Heart left ventricle (tissue), 16 donors: ENCODE results near the gene ACSL6. TPM values are rescaled to one million over a fixed set of nuclear protein-coding genes. Genes with fewer than 3 reads are reported as not detected.

ENCODE experiments used
- ATAC-seq, 4 donors: fragments of 200-7000 bp; cut with Tn5 transposase; one replicate each; pipeline ENCODE4 v1.9.1; 2020 to 2022; ENCODE audit warnings: moderate library complexity in 4 of 4, mild to moderate bottlenecking in 3 of 4, moderate number of reproducible peaks in 1 of 4
- DNase-seq, 5 donors: peaks; one replicate each; pipeline ENCODE4 v3.0.0-alpha.2; 2020
- H3K27ac ChIP-seq, 12 donors: fragments of 200-600 bp; sonication (generic) in 4 of 12; one replicate each; pipeline versions ENCODE4 v1.5.0 to v1.8.0; 2016 to 2022; ENCODE audit warnings: mild to moderate bottlenecking in 2 of 12
- H3K27me3 ChIP-seq, 9 donors: fragments of 200-600 bp; sonication (generic) in 2 of 9; one replicate each; pipeline versions ENCODE4 v1.5.1 to v1.8.0; 2016 to 2022; ENCODE audit warnings: mild to moderate bottlenecking in 3 of 9
- H3K36me3 ChIP-seq, 9 donors: fragments of 200-600 bp; sonication (generic) in 2 of 9; one replicate each; pipeline versions ENCODE4 v1.5.0 to v1.8.0; 2018 to 2022; ENCODE audit warnings: mild to moderate bottlenecking in 2 of 9
- H3K4me1 ChIP-seq, 12 donors: fragments of 200-600 bp; sonication (generic) in 4 of 12; one replicate each; pipeline versions ENCODE4 v1.5.0 to v1.8.0; 2016 to 2022; ENCODE audit warnings: mild to moderate bottlenecking in 3 of 12
- H3K4me3 ChIP-seq, 12 donors: fragments of 200-600 bp; sonication (generic) in 4 of 12; one replicate each; pipeline versions ENCODE4 v1.5.0 to v1.8.0; 2017 to 2022; ENCODE audit warnings: mild to moderate bottlenecking in 9 of 12, moderate library complexity in 4 of 12
- H3K9me3 ChIP-seq, 12 donors: fragments of 200-600 bp; sonication (generic) in 4 of 12; one replicate each; pipeline versions ENCODE4 v1.5.0 to v1.8.0; 2016 to 2022; ENCODE audit warnings: mild to moderate bottlenecking in 1 of 12
- CTCF ChIP-seq, 12 donors: fragments of 200-600 bp; sonication (generic) in 4 of 12; IDR thresholded peaks; one replicate each; pipeline versions ENCODE4 v1.5.0 to v1.8.0; 2018 to 2022; ENCODE audit warnings: antibody characterized with exemption in 12 of 12, mild to moderate bottlenecking in 5 of 12
- POLR2A ChIP-seq, 2 donors: fragments of 450-650 bp; IDR thresholded peaks; one replicate each; pipeline ENCODE4 v1.6.1; 2017; ENCODE audit warnings: antibody characterized with exemption in 2 of 2, mild to moderate bottlenecking in 2 of 2, moderate library complexity in 2 of 2
- WGBS, 4 donors: extraction: QIAGEN DNeasy Blood & Tissue Kit in 2 of 4; methylation state at CpG; one replicate each; pipeline versions ENCODE4 v1.1.5 to v1.1.7; 2013 to 2018; 5-methylcytosine and 5-hydroxymethylcytosine counted together
- intact Hi-C, 10 donors: fragments of 100-400 bp; cut with DNase I; formaldehyde crosslinking; loops; one replicate each; pipeline versions ENCODE4 v1.11.1 to v1.14.2; 2022
- polyA plus RNA-seq, 2 donors: library from polyadenylated mRNA; stranded (reverse); fragments of 200-250 nt; gene quantifications; one replicate each; pipeline ENCODE4 v1.2.3, GENCODE V29; 2013
- total RNA-seq, 9 donors: library from RNA; depleted of rRNA in 2 of 9; stranded (reverse); fragments of >200 nt in 2 of 9; fragmentation: NEBNext Ultra II Directional in 3 of 9; extraction: Animal tissue kit (Norgen Biotek cat#: 25700) in 3 of 9; gene quantifications; one replicate each; pipeline versions ENCODE4 v1.1.0 to v1.2.4, GENCODE V29; 2016 to 2023
- donor health status: ischemic (EF 13 %, LVEDD 7.1; RV severe dilation, severe dysfunction).
- donor health status: healthy with polysubstance abuse.
- donor health status: DM: no; HTN: yes; CAD: no.
- donor health status: DM: no; HTN: no; CAD: no.
- donor health status: ischemic (EF 25% LVEDD 6.9; RV normal size, moderate dysfunction).
- donor health status: ischemic (EF 25% LVEDD 5.7; RV mildly dilated, moderate dysfunction).
- donor health status: healthy.
- donor health status: DM: yes; HTN: yes; CAD: no.
- donor health status: ischemic (EF 35%, LVEDD 5.7; RV mildly dilated, moderate dysfunction).
- donor health status: nonischemic (EF 11% LVEDD 7.7; RV severe dilation, severe dysfunction).
- donor health status: DM: yes; HTN: yes; CAD: no.
- donor health status: PGD.
- donor health status: ischemic (EF 29% LVEDD 5.4; RV normal size, mild dysfunction).
- donor health status: nonischemic (EF 23%, LVEDD 6.1; RV moderate dilation, normal function).

Gene ACSL6
- total and polyA plus RNA-seq, 11 donors = 0.33 to 3.8 (median 2.1) TPM

- no peak overlapping the region for H3K4me3 ChIP-seq
- H3K4me1 ChIP-seq = no peaks in the 10 kb centered on the region
- TF ChIP-seq POLR2A (IDR thresholded peaks at IDR 0.05) (no peak), CTCF (IDR thresholded peaks at IDR 0.05) (no peak)
- ATAC-seq (no peak), DNase-seq (peak in 3 of 5 donors; percentile 7 to 13 (median 8))
- H3K36me3 ChIP-seq = no peaks in the 10 kb centered on the region
- H3K9me3 ChIP-seq = no peaks in the 10 kb centered on the region
- WGBS, 4 donors = 80 to 83% (median 81%) methylated on average over 8 to 9 of the region's 9 CpGs
- H3K27me3 ChIP-seq = no peaks in the 10 kb centered on the region
- no peak overlapping the region for H3K27ac ChIP-seq
- intact Hi-C loops = no loop called here
These were observed 39.4 kb upstream of the ACSL6 start for GRCh38 chr5:132050661-132051552.

- Histone ChIP-seq H3K4me1 (no peaks in the 10 kb centered on the region), H3K36me3 (no peaks in the 10 kb centered on the region), H3K4me3 (no peak overlapping the region), H3K27ac (no peak overlapping the region), H3K27me3 (no peaks in the 10 kb centered on the region), H3K9me3 (no peaks in the 10 kb centered on the region)
- ATAC-seq = peak in 3 of 4 donors; percentile 33 to 55 (median 50)
- peak in 3 of 5 donors; percentile 20 to 25 (median 25) for DNase-seq
- WGBS, 4 donors = 48 to 86% (median 69%) methylated on average over 4 to 5 of the region's 5 CpGs
- intact Hi-C loops = no loop called here
- TF ChIP-seq POLR2A (IDR thresholded peaks at IDR 0.05) = no peak
These were observed 38.7 kb upstream of the ACSL6 start for GRCh38 chr5:132050136-132050535.

GRCh38 chr5:132049559-132049958 lies 38.1 kb upstream of the ACSL6 start:
- ATAC-seq = no peak
- Histone ChIP-seq H3K4me1 (no peaks in the 10 kb centered on the region), H3K27me3 (no peaks in the 10 kb centered on the region), H3K27ac (no peak overlapping the region), H3K9me3 (no peaks in the 10 kb centered on the region), H3K4me3 (no peak overlapping the region), H3K36me3 (no peaks in the 10 kb centered on the region)
- DNase-seq = peak in 2 of 5 donors; percentile 7 to 13
- intact Hi-C loops = no loop called here
- 89 to 92% (median 91%) methylated on average over 12 of the region's 12 CpGs for WGBS, 4 donors
- TF ChIP-seq POLR2A (IDR thresholded peaks at IDR 0.05) = no peak
- no peak for TF ChIP-seq CTCF (IDR thresholded peaks at IDR 0.05)

GRCh38 chr5:132049093-132049492 lies 37.6 kb upstream of the ACSL6 start:
- no peak for TF ChIP-seq POLR2A (IDR thresholded peaks at IDR 0.05)
- no peak for TF ChIP-seq CTCF (IDR thresholded peaks at IDR 0.05)
- 65 to 79% (median 75%) methylated on average over 4 of the region's 4 CpGs for WGBS, 4 donors

More at GRCh38 chr5:132049093-132049492, 37.6 kb upstream of the ACSL6 start:
- H3K27me3 ChIP-seq = no peaks in the 10 kb centered on the region
- no peaks in the 10 kb centered on the region for H3K9me3 ChIP-seq
- DNase-seq = peak in 2 of 5 donors; percentile 6 to 9
- H3K4me1 ChIP-seq = no peaks in the 10 kb centered on the region
- H3K36me3 ChIP-seq = no peaks in the 10 kb centered on the region
- H3K27ac ChIP-seq = no peak overlapping the region
- no peak overlapping the region for H3K4me3 ChIP-seq
- intact Hi-C loops = no loop called here
- ATAC-seq = no peak
